Liver (tissue), 3 donors: ENCODE results near the gene C3orf22.

Source experiments
- ATF3 ChIP-seq: IDR thresholded peaks from 2 replicates; pipeline ENCODE4 v1.6.1; 2016; ENCODE audit warnings: antibody characterized with exemption
- CTCF ChIP-seq: fragments of 150-350 bp; IDR thresholded peaks from 2 replicates; pipeline ENCODE4 v1.5.1; 2017; ENCODE audit warnings: improper control_type of control experiment, low read depth, low read length; ENCODE audit not compliant: missing input control
- EGR1 ChIP-seq, 2 donors: IDR thresholded peaks; 2 replicates each; pipeline ENCODE4 v1.6.1; 2016 to 2018; ENCODE audit warnings: antibody characterized with exemption in 2 of 2, low read depth in 2 of 2
- FOXA1 ChIP-seq: IDR thresholded peaks from 2 replicates; pipeline ENCODE4 v1.6.1; 2016; ENCODE audit warnings: antibody characterized with exemption
- GABPA ChIP-seq, 2 donors: IDR thresholded peaks in 1 of 2; conservative IDR thresholded peaks in 1 of 2; 2 replicates each; pipeline ENCODE4 v1.6.1; 2016; ENCODE audit warnings: antibody characterized with exemption in 2 of 2, mild to moderate bottlenecking in 1 of 2, moderate library complexity in 1 of 2
- HNF4G ChIP-seq: IDR thresholded peaks from 2 replicates; pipeline ENCODE4 v1.6.1; 2016; ENCODE audit warnings: antibody characterized with exemption
- JUND ChIP-seq, 2 donors: IDR thresholded peaks; 2 replicates each; pipeline ENCODE4 v1.6.1; 2016; ENCODE audit warnings: antibody characterized with exemption in 2 of 2
- MAX ChIP-seq: IDR thresholded peaks from 2 replicates; pipeline ENCODE4 v1.6.1; 2016; ENCODE audit warnings: antibody characterized with exemption
- RAD21 ChIP-seq, 2 donors: IDR thresholded peaks; 2 replicates each; pipeline ENCODE4 v1.6.1; 2016; ENCODE audit warnings: antibody characterized with exemption in 2 of 2, mild to moderate bottlenecking in 2 of 2
- REST ChIP-seq: IDR thresholded peaks from 2 replicates; pipeline ENCODE4 v1.6.1; 2016; ENCODE audit warnings: antibody characterized with exemption, mild to moderate bottlenecking
- SP1 ChIP-seq: IDR thresholded peaks from 2 replicates; pipeline ENCODE4 v1.6.1; 2018; ENCODE audit warnings: antibody characterized with exemption, mild to moderate bottlenecking
- TAF1 ChIP-seq: conservative IDR thresholded peaks from 2 replicates; pipeline ENCODE4 v1.6.1; 2016; ENCODE audit warnings: antibody characterized with exemption, mild to moderate bottlenecking
- YY1 ChIP-seq: IDR thresholded peaks from 2 replicates; pipeline ENCODE4 v1.6.1; 2016; ENCODE audit warnings: antibody characterized with exemption, mild to moderate bottlenecking
- ZBTB33 ChIP-seq: IDR thresholded peaks from 2 replicates; pipeline ENCODE4 v1.6.1; 2016; ENCODE audit warnings: antibody characterized with exemption
- donor health status: healthy.
- donor health status: healthy.

GRCh38 chr3:126573492-126574117, 14.9 kb upstream of the C3orf22 start:
- TF ChIP-seq HNF4G (no peak), MAX (no peak), YY1 (no peak), CTCF (no peak), RAD21 (IDR thresholded peaks at IDR 0.05) (no peak), ATF3 (no peak), TAF1 (no peak), JUND (IDR thresholded peaks at IDR 0.05) (no peak), GABPA (IDR thresholded peaks at IDR 0.05 in 1 of 2, conservative IDR thresholded peaks at IDR 0.05 in 1 of 2) (no peak), REST (no peak), SP1 (no peak), FOXA1 (no peak), ZBTB33 (no peak), EGR1 (IDR thresholded peaks at IDR 0.05; ENCODE audit: low read depth in 2 of 2) (no peak)
